Endodermal cell (in vitro differentiated cells): ENCODE measurements around the gene EIF4EBP3. TPM values are rescaled to one million over a fixed set of nuclear protein-coding genes. Genes with fewer than 3 reads are reported as not detected.
A peak's percentile ranks its signal among the peaks of the same experiment; 100 is the strongest.

Source experiments
- DNase-seq: peaks from one replicate; pipeline ENCODE4 v3.0.0-alpha.2; 2017
- H3K27ac ChIP-seq: 2 replicates; pipeline ENCODE4 v1.5.1; 2013; ENCODE audit warnings: mild to moderate bottlenecking, low read depth, low read length, moderate library complexity
- H3K27me3 ChIP-seq: 2 replicates; pipeline ENCODE4 v1.6.1; 2013; ENCODE audit warnings: mild to moderate bottlenecking, low read length, moderate library complexity; ENCODE audit not compliant: insufficient read depth, control insufficient read depth, poor library complexity, severe bottlenecking
- H3K36me3 ChIP-seq: 2 replicates; pipeline ENCODE4 v1.7.0; 2013; ENCODE audit warnings: mild to moderate bottlenecking, low read length, moderate library complexity; ENCODE audit not compliant: control insufficient read depth, insufficient read depth
- H3K4me1 ChIP-seq: one replicate; pipeline ENCODE4 v1.7.0; 2013; ENCODE audit warnings: low read length; ENCODE audit not compliant: control insufficient read depth, insufficient read depth
- H3K4me3 ChIP-seq: 2 replicates; pipeline ENCODE4 v1.5.1; 2013; ENCODE audit warnings: mild to moderate bottlenecking, low read length, moderate library complexity
- H3K9ac ChIP-seq: 2 replicates; pipeline ENCODE4 v1.6.1; 2013; ENCODE audit warnings: mild to moderate bottlenecking, low read length, moderate library complexity; ENCODE audit not compliant: poor library complexity, severe bottlenecking; ENCODE audit errors: extremely low read depth
- H3K9me3 ChIP-seq: 2 replicates; pipeline ENCODE4 v1.6.1; 2013; ENCODE audit warnings: mild to moderate bottlenecking, low read length, moderate library complexity; ENCODE audit not compliant: control insufficient read depth
- H3K27ac Mint-ChIP-seq: 2 replicates; pipeline ENCODE4 v1.8.0; 2020; ENCODE audit warnings: mixed read lengths
- H3K27me3 Mint-ChIP-seq: 2 replicates; pipeline ENCODE4 v1.8.0; 2021; ENCODE audit warnings: mild to moderate bottlenecking, mixed read lengths; ENCODE audit not compliant: insufficient read depth
- H3K36me3 Mint-ChIP-seq: 2 replicates; pipeline ENCODE4 v1.8.0; 2020; ENCODE audit warnings: low read depth, mixed read lengths
- H3K4me1 Mint-ChIP-seq: 2 replicates; pipeline ENCODE4 v1.8.0; 2020; ENCODE audit warnings: mixed read lengths
- H3K4me3 Mint-ChIP-seq: 2 replicates; pipeline ENCODE4 v1.8.0; 2020; ENCODE audit warnings: mild to moderate bottlenecking, moderate library complexity, mixed read lengths
- H3K9me3 Mint-ChIP-seq: 2 replicates; pipeline ENCODE4 v1.8.0; 2020; ENCODE audit warnings: mild to moderate bottlenecking, mixed read lengths
- WGBS, 2 experiments: methylation state at CpG; one replicate each; pipeline versions ENCODE4 v1.1.5 to v1.1.7; 2013; ENCODE audit warnings: missing lambda C conversion rate in 2 of 2, mixed read lengths in 1 of 2; ENCODE audit not compliant: insufficient coverage in 1 of 2, insufficient read length in 1 of 2; 5-methylcytosine and 5-hydroxymethylcytosine counted together
- long read RNA-seq, 4 experiments: library from polyadenylated mRNA in 2 of 4; library from RNA in 1 of 4; library from capped mRNA in 1 of 4; stranded (forward) in 3 of 4; unstranded in 1 of 4; transcript quantifications; one replicate each; pipeline ENCODE4 v2.0.0, GENCODE V29; 2020 to 2021; ENCODE audit warnings: inconsistent platforms in 1 of 4
- polyA plus RNA-seq, 2 experiments: library from polyadenylated mRNA; stranded (reverse); fragments of 50-300 nt; gene quantifications; one replicate each; pipeline ENCODE4 v1.2.3, GENCODE V29; 2013
- total RNA-seq, 2 donors: library from RNA; stranded (reverse); fragmentation: NEBNext Ultra II Directional in 1 of 2; extraction: Animal tissue kit (Norgen Biotek cat#: 25700) in 1 of 2; gene quantifications; 2 replicates in 1 of 2; 3 replicates in 1 of 2; pipeline ENCODE4 v1.2.1, GENCODE V29; 2021
- TF ChIP-seq, protein P1 (sequence below): fragments of 200-600 bp; sonication (generic); conservative IDR thresholded peaks from 2 replicates; pipeline ENCODE4 v1.5.0; 2021; ENCODE audit warnings: antibody characterized with exemption, mild to moderate bottlenecking

The EIF4EBP3 gene
- total RNA-seq = 1 to 10 TPM; 5.1 to 6.3 TPM
- 3.2 TPM for polyA plus RNA-seq (2013, experiment 1 of 2)
- 3.7 TPM for polyA plus RNA-seq (2013, experiment 2 of 2)
- long read RNA-seq, experiment 1 = 0 reads
- long read RNA-seq, experiment 2 = 0 reads
- long read RNA-seq, experiment 3, partial matches to known transcripts = 0 of 2 reads
- long read RNA-seq, experiment 3, other reads (novel, unspliced or antisense) = 0 of 2 reads
- long read RNA-seq, experiment 4 = 0 reads

DNA sequence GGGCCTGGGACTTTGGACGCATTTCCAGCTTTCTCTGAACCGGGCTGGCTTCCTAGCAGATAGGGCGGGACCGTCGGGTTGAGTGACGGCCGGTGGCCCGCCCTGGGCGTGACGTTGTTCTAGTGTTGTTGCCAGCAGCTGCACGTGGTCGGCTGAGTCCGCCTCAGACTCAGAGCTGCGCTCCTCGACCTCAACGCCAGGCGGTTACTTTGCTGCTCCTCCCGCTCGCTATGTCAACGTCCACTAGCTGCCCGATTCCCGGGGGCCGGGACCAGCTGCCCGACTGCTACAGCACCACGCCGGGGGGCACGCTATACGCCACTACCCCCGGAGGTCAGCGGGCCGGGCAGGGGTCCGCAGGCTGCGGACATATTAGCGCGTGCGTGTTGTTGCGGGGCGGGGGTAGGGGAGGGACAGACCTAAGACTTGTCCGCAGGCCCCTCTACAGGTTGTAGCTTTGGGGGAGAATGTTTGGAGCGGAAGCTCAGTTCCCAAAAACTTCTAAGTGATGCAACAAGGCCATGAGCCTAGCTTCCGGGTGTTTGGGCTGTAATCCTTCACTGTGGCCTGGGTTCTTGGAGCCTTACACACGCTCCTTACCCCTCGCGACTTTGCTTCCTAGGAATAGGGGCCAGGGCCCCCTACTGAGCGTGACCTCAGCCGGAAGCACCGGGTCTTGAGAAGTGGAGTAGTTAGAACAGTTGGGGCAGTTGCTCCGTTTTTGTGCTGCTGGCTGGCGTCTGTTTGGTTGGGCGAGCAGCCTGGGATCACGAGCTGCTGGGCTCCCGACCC is at the start of gene EIF4EBP3:
EIF4EBP3 (plus strand) TSS at position 155 of the 792 bp plus-strand sequence; CDS start at position 231, 76 bp downstream.
- 12 to 22% methylated on average over 18 to 52 of the region's 52 CpGs for WGBS, 2 experiments
- no peaks in the 10 kb centered on the region for H3K27me3 Mint-ChIP-seq
- peaks cover 18% of the 10 kb centered on the region for H3K4me1 ChIP-seq
- H3K9ac ChIP-seq = peak within 1 kb of the TSS; percentile 47
- H3K36me3 ChIP-seq = peaks cover 75% of the 10 kb centered on the region
- peaks cover 48% of the 10 kb centered on the region for H3K36me3 Mint-ChIP-seq
- H3K9me3 ChIP-seq = no peaks in the 10 kb centered on the region
- peaks cover 21% of the 10 kb centered on the region for H3K4me1 Mint-ChIP-seq
- TF ChIP-seq, protein P1, sequence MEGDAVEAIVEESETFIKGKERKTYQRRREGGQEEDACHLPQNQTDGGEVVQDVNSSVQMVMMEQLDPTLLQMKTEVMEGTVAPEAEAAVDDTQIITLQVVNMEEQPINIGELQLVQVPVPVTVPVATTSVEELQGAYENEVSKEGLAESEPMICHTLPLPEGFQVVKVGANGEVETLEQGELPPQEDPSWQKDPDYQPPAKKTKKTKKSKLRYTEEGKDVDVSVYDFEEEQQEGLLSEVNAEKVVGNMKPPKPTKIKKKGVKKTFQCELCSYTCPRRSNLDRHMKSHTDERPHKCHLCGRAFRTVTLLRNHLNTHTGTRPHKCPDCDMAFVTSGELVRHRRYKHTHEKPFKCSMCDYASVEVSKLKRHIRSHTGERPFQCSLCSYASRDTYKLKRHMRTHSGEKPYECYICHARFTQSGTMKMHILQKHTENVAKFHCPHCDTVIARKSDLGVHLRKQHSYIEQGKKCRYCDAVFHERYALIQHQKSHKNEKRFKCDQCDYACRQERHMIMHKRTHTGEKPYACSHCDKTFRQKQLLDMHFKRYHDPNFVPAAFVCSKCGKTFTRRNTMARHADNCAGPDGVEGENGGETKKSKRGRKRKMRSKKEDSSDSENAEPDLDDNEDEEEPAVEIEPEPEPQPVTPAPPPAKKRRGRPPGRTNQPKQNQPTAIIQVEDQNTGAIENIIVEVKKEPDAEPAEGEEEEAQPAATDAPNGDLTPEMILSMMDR = peak; percentile 76
- peak within 1 kb of the TSS; percentile 70 for H3K4me3 ChIP-seq
- peak; percentile 99 for DNase-seq
- H3K9me3 Mint-ChIP-seq = no peaks in the 10 kb centered on the region
- no peaks in the 10 kb centered on the region for H3K27me3 ChIP-seq
- peak within 1 kb of the TSS; percentile 57 for H3K4me3 Mint-ChIP-seq
- H3K27ac Mint-ChIP-seq = peak within 1 kb of the TSS; percentile 95
- H3K27ac ChIP-seq = peak within 1 kb of the TSS; percentile 53

DNA sequence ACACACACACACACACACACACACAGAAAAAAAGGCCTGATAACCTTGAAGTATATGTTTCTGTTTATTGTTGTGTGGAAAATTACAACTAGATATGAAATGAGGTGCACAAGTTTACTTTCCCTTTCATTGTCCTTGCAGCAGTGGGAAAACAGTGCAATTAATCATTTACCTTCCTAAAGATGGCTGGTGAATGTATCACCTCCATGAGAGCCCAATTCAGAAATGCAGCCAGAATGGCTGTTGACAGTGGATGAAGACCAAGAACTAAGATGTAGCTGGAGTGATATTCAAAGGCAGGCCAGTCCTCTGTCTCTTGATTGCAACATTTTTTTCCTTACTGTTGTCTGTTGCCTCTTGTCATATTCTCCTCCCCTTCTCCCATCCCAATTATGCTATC is 49.6 kb upstream of the EIF4EBP3 start:
- no peaks in the 10 kb centered on the region for H3K9me3 ChIP-seq
- no peaks in the 10 kb centered on the region for H3K27me3 ChIP-seq
- H3K4me1 ChIP-seq = no peaks in the 10 kb centered on the region
- no peaks in the 10 kb centered on the region for H3K9me3 Mint-ChIP-seq
- H3K9ac ChIP-seq = no peak overlapping the region
- peaks cover 30% of the 10 kb centered on the region for H3K36me3 Mint-ChIP-seq
- TF ChIP-seq, protein P1 = no peak
- no peak for DNase-seq
- H3K27ac ChIP-seq = no peak overlapping the region
- H3K4me1 Mint-ChIP-seq = no peaks in the 10 kb centered on the region
- H3K4me3 Mint-ChIP-seq = no peak overlapping the region
- H3K36me3 ChIP-seq = peaks cover 38% of the 10 kb centered on the region
- no peak overlapping the region for H3K4me3 ChIP-seq
- no peak overlapping the region for H3K27ac Mint-ChIP-seq
- H3K27me3 Mint-ChIP-seq = no peaks in the 10 kb centered on the region

DNA sequence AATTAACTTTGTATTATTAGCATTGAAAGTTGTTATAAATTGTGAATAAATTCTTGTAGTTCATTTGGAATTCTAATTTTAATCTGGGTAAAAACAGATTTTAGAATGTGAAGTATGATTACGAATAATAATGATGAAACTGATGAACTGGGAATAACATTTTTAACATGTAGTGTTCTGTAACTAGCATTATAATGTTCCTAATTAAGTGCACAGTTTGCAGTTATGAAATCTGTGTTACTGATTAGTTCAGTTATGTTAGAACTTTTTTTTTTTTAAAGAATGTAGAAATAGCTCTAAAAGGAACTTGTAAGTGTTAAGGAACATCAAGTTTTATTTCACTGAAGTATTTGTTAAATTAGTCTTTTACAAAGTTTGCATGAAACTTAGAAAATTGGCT is 48.9 kb upstream of the EIF4EBP3 start:
- TF ChIP-seq, protein P1 = no peak
- Mint-ChIP-seq H3K4me3 (no peak overlapping the region), H3K27ac (no peak overlapping the region), H3K9me3 (no peaks in the 10 kb centered on the region), H3K4me1 (no peaks in the 10 kb centered on the region), H3K27me3 (no peaks in the 10 kb centered on the region), H3K36me3 (peaks cover 23% of the 10 kb centered on the region)
- no peaks in the 10 kb centered on the region for H3K9me3 ChIP-seq
- no peak overlapping the region for H3K9ac ChIP-seq
- H3K27ac ChIP-seq = no peak overlapping the region
- H3K36me3 ChIP-seq = peaks cover 31% of the 10 kb centered on the region
- H3K27me3 ChIP-seq = no peaks in the 10 kb centered on the region
- 94 to 100% methylated on average over 1 of the region's 1 CpG for WGBS, 2 experiments
- DNase-seq = no peak
- H3K4me3 ChIP-seq = no peak overlapping the region
- H3K4me1 ChIP-seq = no peaks in the 10 kb centered on the region
